HEK293T (cell line): ENCODE measurements around the gene TRAF2.

Experiments used
- CTCF ChIA-PET: fragments of 350-600 bp; formaldehyde crosslinking; extraction: SDS; loops from one replicate; lab custom pipeline; 2021; ENCODE audit warnings: antibody characterized with exemption, inconsistent platforms; lab: Yijun Ruan, JAX
- POLR2A ChIA-PET: fragments of 350-600 bp; formaldehyde crosslinking; extraction: SDS; loops from one replicate; lab custom pipeline; 2020; ENCODE audit warnings: antibody characterized with exemption, inconsistent platforms; lab: Yijun Ruan, JAX
- DNase-seq: peaks from one replicate; pipeline ENCODE4 v3.0.0; 2012; ENCODE audit warnings: mixed read lengths; ENCODE audit errors: extremely low spot score
- ARNT ChIP-seq: fragments of 450-650 bp; IDR thresholded peaks from 2 replicates; pipeline ENCODE4 v1.6.1; 2017; ENCODE audit warnings: mild to moderate bottlenecking
- BHLHE40 ChIP-seq: fragments of 450-650 bp; IDR thresholded peaks from 2 replicates; pipeline ENCODE4 v1.6.1; 2016; ENCODE audit warnings: mild to moderate bottlenecking, moderate library complexity, borderline replicate concordance
- CTBP1 ChIP-seq: fragments of 450-650 bp; IDR thresholded peaks from 2 replicates; pipeline ENCODE4 v1.6.1; 2016; ENCODE audit warnings: borderline replicate concordance
- ELF4 ChIP-seq: fragments of 450-650 bp; IDR thresholded peaks from 2 replicates; pipeline ENCODE4 v1.6.1; 2017; ENCODE audit warnings: antibody characterized with exemption
- FOXA1 ChIP-seq: fragments of 450-650 bp; IDR thresholded peaks from 2 replicates; pipeline ENCODE4 v1.6.1; 2016; ENCODE audit warnings: mild to moderate bottlenecking
- FOXK2 ChIP-seq: fragments of 450-650 bp; IDR thresholded peaks from 2 replicates; pipeline ENCODE4 v1.6.1; 2016; ENCODE audit warnings: mild to moderate bottlenecking
- FOXM1 ChIP-seq: fragments of 450-650 bp; IDR thresholded peaks from 2 replicates; pipeline ENCODE4 v1.6.1; 2017; ENCODE audit warnings: mild to moderate bottlenecking, borderline replicate concordance
- HDGF ChIP-seq: fragments of 450-650 bp; IDR thresholded peaks from 2 replicates; pipeline ENCODE4 v1.6.1; 2017; ENCODE audit warnings: antibody characterized with exemption, borderline replicate concordance
- L3MBTL2 ChIP-seq: fragments of 450-650 bp; conservative IDR thresholded peaks from 2 replicates; pipeline ENCODE4 v1.6.1; 2016; ENCODE audit warnings: mild to moderate bottlenecking
- LEF1 ChIP-seq: fragments of 450-650 bp; IDR thresholded peaks from 2 replicates; pipeline ENCODE4 v1.6.1; 2017; ENCODE audit warnings: mild to moderate bottlenecking, borderline replicate concordance
- NFRKB ChIP-seq: fragments of 450-650 bp; IDR thresholded peaks from 2 replicates; pipeline ENCODE4 v1.6.1; 2016; ENCODE audit warnings: mild to moderate bottlenecking, moderate library complexity
- SP1 ChIP-seq: fragments of 450-650 bp; IDR thresholded peaks from 2 replicates; pipeline ENCODE4 v1.6.1; 2017
- SUZ12 ChIP-seq: fragments of 450-650 bp; IDR thresholded peaks from 2 replicates; pipeline ENCODE4 v1.6.1; 2016; ENCODE audit warnings: mild to moderate bottlenecking
- TARDBP ChIP-seq: fragments of 450-650 bp; IDR thresholded peaks from 2 replicates; pipeline ENCODE4 v1.6.1; 2016
- ZNF384 ChIP-seq: fragments of 450-650 bp; IDR thresholded peaks from 2 replicates; pipeline ENCODE4 v1.6.1; 2016
- TF ChIP-seq, protein P1 (sequence below): fragments of 450-650 bp; IDR thresholded peaks from 2 replicates; pipeline ENCODE4 v1.6.1; 2016

The TRAF2 gene

DNA sequence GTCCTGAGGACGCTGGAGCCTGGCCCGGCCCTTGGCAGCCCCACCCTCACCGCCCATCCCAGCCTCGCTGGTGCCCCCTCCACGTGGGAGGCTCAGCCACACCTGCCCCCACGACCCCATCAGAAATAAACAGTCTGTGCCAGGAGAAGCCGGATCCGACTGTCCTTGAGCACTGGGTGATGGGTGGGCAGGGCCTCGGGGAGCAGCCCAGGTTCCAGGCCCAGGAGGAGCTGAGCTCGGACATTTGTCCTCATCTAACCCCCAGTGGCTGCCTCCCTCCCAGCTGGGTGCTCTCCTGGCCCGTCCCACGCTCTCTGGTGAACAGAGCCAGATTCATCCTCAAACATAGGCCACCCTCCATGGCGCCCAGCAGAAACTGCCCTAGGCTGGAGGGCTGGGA lies 86.4 kb downstream of the TRAF2 start:
- ChIA-PET POLR2A (interaction anchor here (1.1 kb wide), 1 partner anchor 24 kb away, joined by 3 read pairs; no protein-coding TSS in a partner anchor), CTCF (no interaction called here)
- TF ChIP-seq FOXM1 = no peak
- no peak for TF ChIP-seq SP1
- no peak for TF ChIP-seq NFRKB
- no peak for TF ChIP-seq TARDBP
- TF ChIP-seq L3MBTL2 = no peak
- no peak for TF ChIP-seq BHLHE40
- no peak for TF ChIP-seq FOXK2
- no peak for TF ChIP-seq CTBP1
- no peak for TF ChIP-seq ARNT
- no peak for TF ChIP-seq SUZ12
- no peak for TF ChIP-seq HDGF
- TF ChIP-seq ZNF384 = no peak
- TF ChIP-seq FOXA1 = no peak
- TF ChIP-seq ELF4 = no peak
- TF ChIP-seq LEF1 = no peak
- DNase-seq = no peak

DNA sequence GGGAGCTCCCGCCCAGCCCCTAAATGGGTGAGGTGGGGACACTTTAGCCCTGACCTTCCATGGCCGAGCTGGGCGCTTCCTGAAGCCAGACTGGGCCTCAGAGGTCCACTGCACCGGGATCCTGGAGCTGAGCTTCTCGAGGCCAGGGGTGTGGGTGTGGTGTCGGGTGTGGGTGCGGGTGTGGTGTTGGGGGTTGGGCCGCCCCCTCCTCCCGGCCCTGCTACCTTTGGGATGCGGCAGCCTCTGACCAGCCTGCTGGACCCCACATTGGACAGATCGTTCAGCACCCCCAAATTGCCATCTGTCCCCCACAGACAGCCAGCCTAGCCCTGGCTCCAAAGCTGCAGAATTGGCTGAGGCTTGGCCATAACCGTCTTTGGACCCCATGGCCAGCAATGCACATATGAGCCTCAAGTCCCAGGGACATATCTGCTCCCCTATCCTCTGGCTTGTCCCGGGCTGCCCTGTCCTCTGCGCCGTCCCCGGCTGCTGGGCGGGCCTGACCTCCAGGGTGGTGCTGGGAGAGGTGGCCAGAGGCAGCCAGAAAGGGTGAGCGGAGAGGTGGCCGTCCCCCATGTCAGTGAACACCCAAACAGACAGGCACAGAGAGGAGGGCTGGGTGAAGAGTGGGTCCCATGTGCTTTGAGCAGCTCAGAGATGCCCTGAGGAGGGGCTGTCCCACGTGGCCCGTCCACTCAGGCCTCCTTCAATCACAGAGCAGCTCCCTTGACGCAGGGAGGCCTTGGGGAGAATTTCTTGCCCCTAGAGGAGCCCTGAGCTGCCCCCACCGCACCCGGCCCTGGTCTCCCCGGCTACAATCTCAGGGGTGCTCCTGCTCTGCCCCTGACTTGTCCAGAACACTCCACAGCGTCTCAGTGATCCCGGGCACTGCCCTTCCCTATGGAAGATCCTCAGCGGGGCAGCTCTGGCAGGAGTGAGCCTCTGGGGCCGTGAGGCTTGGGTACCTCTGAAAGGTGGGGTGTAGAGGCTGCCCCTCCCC lies 87.6 kb downstream of the TRAF2 start:
- TF ChIP-seq ELF4 = no peak
- no peak for TF ChIP-seq FOXK2
- TF ChIP-seq ZNF384 = no peak
- no peak for TF ChIP-seq SP1
- TF ChIP-seq L3MBTL2 = no peak
- no peak for TF ChIP-seq CTBP1
- TF ChIP-seq TARDBP = no peak
- no peak for TF ChIP-seq LEF1
- TF ChIP-seq NFRKB = no peak
- TF ChIP-seq BHLHE40 = no peak
- TF ChIP-seq ARNT = no peak
- no peak for TF ChIP-seq SUZ12
- TF ChIP-seq, protein P1, sequence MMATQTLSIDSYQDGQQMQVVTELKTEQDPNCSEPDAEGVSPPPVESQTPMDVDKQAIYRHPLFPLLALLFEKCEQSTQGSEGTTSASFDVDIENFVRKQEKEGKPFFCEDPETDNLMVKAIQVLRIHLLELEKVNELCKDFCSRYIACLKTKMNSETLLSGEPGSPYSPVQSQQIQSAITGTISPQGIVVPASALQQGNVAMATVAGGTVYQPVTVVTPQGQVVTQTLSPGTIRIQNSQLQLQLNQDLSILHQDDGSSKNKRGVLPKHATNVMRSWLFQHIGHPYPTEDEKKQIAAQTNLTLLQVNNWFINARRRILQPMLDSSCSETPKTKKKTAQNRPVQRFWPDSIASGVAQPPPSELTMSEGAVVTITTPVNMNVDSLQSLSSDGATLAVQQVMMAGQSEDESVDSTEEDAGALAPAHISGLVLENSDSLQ = no peak
- no peak for TF ChIP-seq FOXA1
- no peak for TF ChIP-seq HDGF
- TF ChIP-seq FOXM1 = no peak
- ChIA-PET POLR2A (interaction anchor here (0.6 to 1.4 kb wide), 4 partner anchors 18 to 26 kb away, joined by 3 to 8 read pairs (median 3); partner anchors contain the start of gene PAXX), CTCF (interaction anchor here (0.7 to 1.4 kb wide), 3 partner anchors 26 to 62 kb away, joined by 3 to 5 read pairs (median 3); no protein-coding TSS in a partner anchor)
- DNase-seq = no peak

DNA sequence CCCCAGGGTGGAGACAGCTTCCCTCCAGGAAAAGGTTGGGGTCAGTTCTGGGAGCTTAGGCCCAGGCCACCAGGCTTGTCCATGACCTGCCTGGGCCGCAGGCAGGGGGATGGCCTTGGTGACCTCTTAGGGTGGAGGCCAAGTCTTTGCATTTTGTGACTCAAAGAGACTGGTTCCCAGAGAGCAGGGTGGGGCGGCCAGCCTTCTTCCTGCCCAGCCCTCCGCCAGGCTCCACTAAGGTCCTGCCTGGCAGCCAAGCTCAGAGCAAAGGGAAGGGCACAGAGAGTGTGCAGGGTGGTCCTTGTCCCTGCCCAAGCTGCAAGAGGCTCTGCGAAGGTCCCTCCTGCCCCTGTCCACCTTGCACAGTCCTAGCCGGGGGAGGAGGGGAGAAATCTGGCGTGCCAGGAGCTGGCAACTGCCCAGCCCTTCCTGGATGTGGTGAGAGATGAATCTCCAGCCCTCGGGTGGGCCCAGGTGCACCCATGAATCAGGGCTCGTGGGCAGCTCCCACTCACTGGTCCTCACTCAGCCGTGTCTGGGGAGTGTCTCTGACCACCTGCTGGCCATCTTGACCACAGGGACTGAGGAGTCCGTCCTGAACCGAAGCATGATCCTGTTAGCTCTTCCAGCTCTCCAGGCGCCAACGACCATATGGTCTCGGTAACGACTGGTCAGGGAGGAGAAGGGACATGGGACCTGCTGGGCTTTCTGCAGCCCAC lies 88.7 kb downstream of the TRAF2 start:
- DNase-seq = no peak
- CTCF ChIA-PET = interaction anchor here (0.7 to 1.4 kb wide), 4 partner anchors 15 to 61 kb away, joined by 3 to 5 read pairs (median 3); no protein-coding TSS in a partner anchor
- POLR2A ChIA-PET = interaction anchor here (1.2 to 1.4 kb wide), 2 partner anchors 17 to 25 kb away, joined by 3 to 8 read pairs; partner anchors contain the start of gene PAXX
- no peak for TF ChIP-seq FOXA1
- no peak for TF ChIP-seq SUZ12
- no peak for TF ChIP-seq SP1
- TF ChIP-seq L3MBTL2 = no peak
- TF ChIP-seq FOXK2 = no peak

DNA sequence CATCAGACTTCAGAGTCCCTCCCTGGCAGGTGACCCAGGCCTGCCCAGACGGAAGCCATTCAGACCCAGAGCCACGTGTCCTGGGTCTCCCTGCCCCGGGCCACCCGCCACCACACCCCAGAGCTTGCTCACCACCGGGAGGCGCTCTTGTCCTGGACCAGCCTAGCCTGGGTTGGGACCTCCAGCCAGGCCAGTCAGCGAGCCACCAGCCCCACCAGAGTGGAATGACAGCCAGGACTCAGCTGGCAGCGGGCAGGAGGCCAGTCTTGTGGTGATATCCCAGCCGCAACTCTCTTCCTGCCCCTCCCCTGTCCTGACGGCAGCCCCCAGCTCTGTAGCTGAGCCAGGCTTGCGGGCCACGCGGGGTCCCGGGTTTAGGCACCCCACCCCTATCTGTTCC lies 89.3 kb downstream of the TRAF2 start:
- ChIA-PET CTCF (interaction anchor here (0.7 to 1.1 kb wide), 4 partner anchors 13 to 27 kb away, joined by 3 read pairs; no protein-coding TSS in a partner anchor), POLR2A (interaction anchor here (1.4 to 1.7 kb wide), 2 partner anchors 16 to 17 kb away, joined by 6 to 8 read pairs; partner anchors contain the start of gene PAXX)
- DNase-seq = peak; percentile 50
- no peak for TF ChIP-seq ARNT
- TF ChIP-seq ZNF384 = no peak
- TF ChIP-seq TARDBP = no peak
- TF ChIP-seq FOXA1 = no peak
- TF ChIP-seq SP1 = no peak
- no peak for TF ChIP-seq CTBP1
- TF ChIP-seq NFRKB = no peak
- no peak for TF ChIP-seq L3MBTL2
- no peak for TF ChIP-seq LEF1
- TF ChIP-seq FOXK2 = no peak
- TF ChIP-seq ELF4 = no peak
- no peak for TF ChIP-seq BHLHE40
- TF ChIP-seq SUZ12 = no peak
- TF ChIP-seq, protein P1 = no peak
- TF ChIP-seq FOXM1 = no peak
- TF ChIP-seq HDGF = no peak
